GM12891 (cell line): ENCODE measurements around the gene TM4SF4.

Experiments
- POLR2A ChIP-seq: IDR thresholded peaks from 2 replicates; pipeline ENCODE4 v1.6.1; 2011; ENCODE audit warnings: low read depth, low read length, control low read depth
- POLR2AphosphoS5 ChIP-seq: IDR thresholded peaks from 2 replicates; pipeline ENCODE4 v1.6.1; 2011; ENCODE audit warnings: low read depth, low read length, control low read depth
- POU2F2 ChIP-seq: IDR thresholded peaks from 2 replicates; pipeline ENCODE4 v1.6.1; 2011; ENCODE audit warnings: low read depth, mild to moderate bottlenecking, control low read depth, low read length, moderate library complexity

GRCh38 chr3:149489060-149489690, 14.7 kb downstream of the TM4SF4 start:
- TF ChIP-seq POLR2A (no peak), POLR2AphosphoS5 (no peak), POU2F2 (no peak)
